ENCODE data around the gene NOXA1.

NOXA1 gene

GRCh38 chr9:137387891-137388560 is 35.2 kb upstream of the NOXA1 start:
- no peak for DNase-seq

- DNase-seq = peak; percentile 70
Measured at GRCh38 chr9:137388589-137389427, 34.4 kb upstream of the NOXA1 start.

- no peak for DNase-seq
Measured at GRCh38 chr9:137389428-137389746, 33.8 kb upstream of the NOXA1 start.

- DNase-seq = no peak
Measured at GRCh38 chr9:137390553-137391410, 32.4 kb upstream of the NOXA1 start.

- no peak for DNase-seq
Measured at GRCh38 chr9:137391411-137391754, 31.8 kb upstream of the NOXA1 start.

- no peak for DNase-seq
Measured at GRCh38 chr9:137392232-137393007, 30.8 kb upstream of the NOXA1 start.

GRCh38 chr9:137393176-137394150 is 29.7 kb upstream of the NOXA1 start:
- no peak for DNase-seq

GRCh38 chr9:137394866-137395665 is 28.1 kb upstream of the NOXA1 start:
- DNase-seq = no peak

GRCh38 chr9:137395666-137396010 is 27.6 kb upstream of the NOXA1 start:
- no peak for DNase-seq

GRCh38 chr9:137396227-137396626 is 27.0 kb upstream of the NOXA1 start:
- DNase-seq = no peak

- no peak for DNase-seq
Measured at GRCh38 chr9:137396634-137397367, 26.4 kb upstream of the NOXA1 start.

- no peak for DNase-seq
Measured at GRCh38 chr9:137397675-137398423, 25.3 kb upstream of the NOXA1 start.

- no peak for DNase-seq
Measured at GRCh38 chr9:137398561-137399468, 24.4 kb upstream of the NOXA1 start.

GRCh38 chr9:137402746-137403145 is 20.4 kb upstream of the NOXA1 start:
- DNase-seq = peak; percentile 46

- no peak for DNase-seq
Measured at GRCh38 chr9:137403269-137403668, 19.9 kb upstream of the NOXA1 start.

GRCh38 chr9:137404961-137405567 is 18.1 kb upstream of the NOXA1 start:
- DNase-seq = no peak

- DNase-seq = peak; percentile 78
Measured at GRCh38 chr9:137405677-137406081, 17.5 kb upstream of the NOXA1 start.
